Measurements from ENCODE around the gene MUC12.

- TF ChIP-seq, protein P1, sequence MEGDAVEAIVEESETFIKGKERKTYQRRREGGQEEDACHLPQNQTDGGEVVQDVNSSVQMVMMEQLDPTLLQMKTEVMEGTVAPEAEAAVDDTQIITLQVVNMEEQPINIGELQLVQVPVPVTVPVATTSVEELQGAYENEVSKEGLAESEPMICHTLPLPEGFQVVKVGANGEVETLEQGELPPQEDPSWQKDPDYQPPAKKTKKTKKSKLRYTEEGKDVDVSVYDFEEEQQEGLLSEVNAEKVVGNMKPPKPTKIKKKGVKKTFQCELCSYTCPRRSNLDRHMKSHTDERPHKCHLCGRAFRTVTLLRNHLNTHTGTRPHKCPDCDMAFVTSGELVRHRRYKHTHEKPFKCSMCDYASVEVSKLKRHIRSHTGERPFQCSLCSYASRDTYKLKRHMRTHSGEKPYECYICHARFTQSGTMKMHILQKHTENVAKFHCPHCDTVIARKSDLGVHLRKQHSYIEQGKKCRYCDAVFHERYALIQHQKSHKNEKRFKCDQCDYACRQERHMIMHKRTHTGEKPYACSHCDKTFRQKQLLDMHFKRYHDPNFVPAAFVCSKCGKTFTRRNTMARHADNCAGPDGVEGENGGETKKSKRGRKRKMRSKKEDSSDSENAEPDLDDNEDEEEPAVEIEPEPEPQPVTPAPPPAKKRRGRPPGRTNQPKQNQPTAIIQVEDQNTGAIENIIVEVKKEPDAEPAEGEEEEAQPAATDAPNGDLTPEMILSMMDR (IDR thresholded peaks at IDR 0.05), result no peak
- TF ChIP-seq POLR2A (IDR thresholded peaks at IDR 0.05), result no peak
Measured at GRCh38 chr7:100933734-100934133, 35.6 kb upstream of the MUC12 start.

All from esophagus squamous epithelium (tissue), 4 donors.